ENCODE measurements around the gene LDLRAD4. TPM values are rescaled to one million over a fixed set of nuclear protein-coding genes. Genes with fewer than 3 reads are reported as not detected.

The LDLRAD4 gene
- total RNA-seq, 2 experiments from 2014 or later = 37.3 to 38.5 TPM

DNA sequence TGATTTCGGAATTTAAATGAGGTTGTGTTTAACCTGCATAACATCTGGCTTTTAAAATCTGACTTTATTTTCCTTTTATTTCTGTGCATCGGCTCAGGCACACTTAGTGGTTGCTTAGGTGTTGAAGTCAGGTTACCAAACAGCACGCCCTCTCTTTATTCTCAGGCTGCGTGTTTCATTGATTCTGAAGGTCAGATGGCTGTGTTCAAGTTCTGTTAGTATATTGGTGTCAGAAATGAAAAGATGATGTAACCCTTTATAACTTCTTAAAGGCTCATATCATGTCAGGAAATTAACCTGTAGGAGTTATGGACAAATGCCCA lies 246.5 kb downstream of the LDLRAD4 start:
- peak; percentile 41 for ATAC-seq
- intact Hi-C loops (cut with micrococcal nuclease) = no loop called here
- peak overlapping the region; percentile 96 for H3K27ac Mint-ChIP-seq
- H3K36me3 Mint-ChIP-seq (ENCODE audit: low read depth) = peaks cover 40% of the 10 kb centered on the region
- TF ChIP-seq, protein P1, sequence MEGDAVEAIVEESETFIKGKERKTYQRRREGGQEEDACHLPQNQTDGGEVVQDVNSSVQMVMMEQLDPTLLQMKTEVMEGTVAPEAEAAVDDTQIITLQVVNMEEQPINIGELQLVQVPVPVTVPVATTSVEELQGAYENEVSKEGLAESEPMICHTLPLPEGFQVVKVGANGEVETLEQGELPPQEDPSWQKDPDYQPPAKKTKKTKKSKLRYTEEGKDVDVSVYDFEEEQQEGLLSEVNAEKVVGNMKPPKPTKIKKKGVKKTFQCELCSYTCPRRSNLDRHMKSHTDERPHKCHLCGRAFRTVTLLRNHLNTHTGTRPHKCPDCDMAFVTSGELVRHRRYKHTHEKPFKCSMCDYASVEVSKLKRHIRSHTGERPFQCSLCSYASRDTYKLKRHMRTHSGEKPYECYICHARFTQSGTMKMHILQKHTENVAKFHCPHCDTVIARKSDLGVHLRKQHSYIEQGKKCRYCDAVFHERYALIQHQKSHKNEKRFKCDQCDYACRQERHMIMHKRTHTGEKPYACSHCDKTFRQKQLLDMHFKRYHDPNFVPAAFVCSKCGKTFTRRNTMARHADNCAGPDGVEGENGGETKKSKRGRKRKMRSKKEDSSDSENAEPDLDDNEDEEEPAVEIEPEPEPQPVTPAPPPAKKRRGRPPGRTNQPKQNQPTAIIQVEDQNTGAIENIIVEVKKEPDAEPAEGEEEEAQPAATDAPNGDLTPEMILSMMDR (IDR thresholded peaks at IDR 0.05) = no peak
- ChIA-PET CTCF (no interaction called here), POLR2A (no interaction called here)
- H3K27me3 Mint-ChIP-seq = no peaks in the 10 kb centered on the region
- H3K4me3 Mint-ChIP-seq = peak overlapping the region; percentile 90
- DNase-seq = no peak
- H3K4me1 Mint-ChIP-seq (ENCODE audit: low read depth) = peaks cover 62% of the 10 kb centered on the region
- H3K9me3 Mint-ChIP-seq = peaks cover 19% of the 10 kb centered on the region

DNA sequence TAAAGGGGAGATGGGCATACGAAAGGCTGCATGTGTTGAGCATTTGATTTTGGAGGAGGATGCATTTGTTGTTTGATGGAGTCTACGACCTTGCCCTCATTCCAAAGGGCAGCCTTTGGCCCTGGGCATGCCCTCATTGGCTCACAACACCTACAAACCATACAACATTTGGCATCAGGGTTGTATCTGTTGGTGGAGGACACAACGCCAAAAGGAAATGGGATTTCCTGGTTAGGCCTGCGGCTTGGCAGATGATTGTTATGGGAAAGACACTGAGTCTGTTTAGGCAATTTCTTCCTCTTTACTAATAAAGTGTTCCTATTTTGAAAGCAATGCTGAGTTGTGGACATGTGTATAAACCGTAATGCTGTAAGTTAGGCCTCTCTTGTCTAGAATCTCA lies 246.9 kb downstream of the LDLRAD4 start:
- H3K27me3 Mint-ChIP-seq = no peaks in the 10 kb centered on the region
- peaks cover 65% of the 10 kb centered on the region for H3K4me1 Mint-ChIP-seq (ENCODE audit: low read depth)
- CTCF ChIA-PET = no interaction called here
- H3K36me3 Mint-ChIP-seq (ENCODE audit: low read depth) = peaks cover 40% of the 10 kb centered on the region
- H3K4me3 Mint-ChIP-seq = peak overlapping the region; percentile 90
- TF ChIP-seq, protein P1 (IDR thresholded peaks at IDR 0.05) = no peak
- POLR2A ChIA-PET = no interaction called here
- peaks cover 19% of the 10 kb centered on the region for H3K9me3 Mint-ChIP-seq
- intact Hi-C loops (cut with micrococcal nuclease) = no loop called here
- DNase-seq = no peak
- ATAC-seq = peak; percentile 7
- peak overlapping the region; percentile 96 for H3K27ac Mint-ChIP-seq

DNA sequence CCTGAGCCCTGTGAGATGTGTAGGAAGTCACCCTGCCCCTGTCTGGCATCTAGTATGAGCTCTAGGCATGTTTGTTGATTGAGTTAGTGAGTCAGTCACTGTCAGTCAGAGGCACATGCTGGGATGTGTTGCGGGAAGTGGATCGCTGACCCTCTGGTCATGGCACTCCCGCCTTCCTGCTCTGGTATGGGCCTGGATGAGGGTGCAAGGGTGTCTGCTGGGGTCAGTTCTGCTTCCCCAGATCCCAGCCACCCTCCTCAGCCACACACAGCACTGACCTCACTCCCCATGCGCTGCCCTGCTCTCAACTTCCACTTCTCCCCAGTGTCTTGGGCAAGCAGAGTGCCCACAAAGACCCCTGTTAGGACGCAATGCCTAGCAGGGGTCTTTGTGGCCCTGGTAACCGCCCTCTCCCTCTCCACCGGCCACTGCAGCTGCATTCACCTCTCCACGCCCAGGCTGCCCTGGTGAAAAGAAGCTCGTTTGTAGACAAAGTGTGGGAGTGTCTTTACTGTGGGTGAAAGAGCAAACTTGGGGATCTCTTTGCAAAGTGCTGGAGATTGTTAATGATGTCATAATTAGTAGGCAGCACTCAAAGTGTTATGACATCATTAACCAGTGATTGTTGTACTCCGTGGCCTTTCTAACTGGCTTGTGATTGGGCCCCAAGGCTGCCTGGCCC lies 252.1 kb downstream of the LDLRAD4 start:
- Mint-ChIP-seq H3K36me3 (ENCODE audit: low read depth) (peaks cover 55% of the 10 kb centered on the region), H3K4me3 (no peak overlapping the region), H3K27ac (no peak overlapping the region), H3K4me1 (ENCODE audit: low read depth) (peaks cover 55% of the 10 kb centered on the region), H3K9me3 (peaks cover 19% of the 10 kb centered on the region), H3K27me3 (no peaks in the 10 kb centered on the region)
- ATAC-seq = no peak
- TF ChIP-seq, protein P1 (IDR thresholded peaks at IDR 0.05) = no peak
- no peak for DNase-seq
- intact Hi-C loops (cut with micrococcal nuclease) = no loop called here
- ChIA-PET POLR2A (no interaction called here), CTCF (no interaction called here)

DNA sequence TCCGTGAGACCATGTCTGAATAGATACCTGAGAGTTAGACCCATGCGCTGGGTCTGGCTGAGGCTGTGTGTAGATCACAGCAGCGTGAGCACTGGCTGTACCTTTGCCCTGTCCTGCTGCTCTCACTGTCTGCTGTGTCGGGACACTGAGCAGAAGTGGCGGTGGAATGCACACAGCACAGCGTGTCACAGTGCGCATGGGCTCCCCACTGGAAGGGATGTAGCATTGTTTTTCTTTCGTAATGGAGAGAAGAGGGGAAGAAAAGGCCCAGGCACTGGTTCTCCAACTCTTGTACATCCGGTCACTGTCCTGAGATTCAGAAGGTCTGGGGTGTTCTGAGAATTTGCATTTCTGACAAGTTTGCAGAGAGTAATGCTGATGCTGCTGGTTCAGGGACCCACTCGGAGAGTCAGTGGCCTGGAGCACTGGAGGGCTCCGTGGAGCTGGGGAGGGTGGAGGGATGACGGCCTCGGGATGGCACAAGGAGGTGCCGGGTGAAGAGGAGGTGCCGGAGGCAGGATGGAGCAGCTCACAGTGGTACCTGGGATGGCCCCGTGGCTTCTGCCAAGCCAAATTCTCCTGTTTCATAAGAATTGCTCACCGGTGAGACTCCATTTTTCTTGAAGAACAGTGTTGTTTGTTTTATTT lies 252.8 kb downstream of the LDLRAD4 start:
- peaks cover 55% of the 10 kb centered on the region for H3K36me3 Mint-ChIP-seq (ENCODE audit: low read depth)
- no peak overlapping the region for H3K4me3 Mint-ChIP-seq
- no peak for ATAC-seq
- H3K27me3 Mint-ChIP-seq = no peaks in the 10 kb centered on the region
- DNase-seq = no peak
- TF ChIP-seq, protein P1 (IDR thresholded peaks at IDR 0.05) = no peak
- CTCF ChIA-PET = no interaction called here
- intact Hi-C loops (cut with micrococcal nuclease) = no loop called here
- H3K27ac Mint-ChIP-seq = no peak overlapping the region
- peaks cover 19% of the 10 kb centered on the region for H3K9me3 Mint-ChIP-seq
- peaks cover 55% of the 10 kb centered on the region for H3K4me1 Mint-ChIP-seq (ENCODE audit: low read depth)
- POLR2A ChIA-PET = no interaction called here

DNA sequence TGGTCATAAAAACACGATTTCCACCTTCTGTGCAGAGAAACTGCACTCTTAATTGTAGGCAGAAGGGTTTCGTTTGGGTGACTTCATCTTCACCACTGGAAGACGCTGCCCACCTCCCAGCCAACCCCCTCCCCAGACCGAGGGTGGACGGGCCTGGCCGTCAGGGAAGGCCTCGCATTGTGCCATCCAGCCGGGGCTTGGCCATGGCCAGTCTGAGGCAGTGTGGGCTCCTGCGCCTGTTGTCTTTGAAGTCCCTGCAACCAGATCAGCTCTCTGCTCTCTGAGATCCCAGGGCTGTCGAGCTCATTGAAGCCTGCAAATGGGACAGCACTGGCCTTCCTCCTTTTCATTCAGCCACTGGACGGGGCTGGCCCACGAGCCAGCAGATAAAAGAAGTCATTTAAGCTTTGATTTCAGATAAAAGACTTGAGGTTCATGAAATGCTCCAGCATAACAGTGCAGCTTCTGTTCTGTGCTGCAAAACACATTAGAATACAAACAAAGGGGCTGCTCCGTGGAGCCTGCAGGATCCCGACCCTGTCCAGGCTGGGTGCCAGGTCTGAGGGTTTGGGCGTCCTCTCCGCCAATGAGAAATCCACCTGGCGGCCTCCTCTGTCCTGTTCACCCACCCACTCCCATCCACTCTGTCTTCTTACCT lies 253.5 kb downstream of the LDLRAD4 start:
- Mint-ChIP-seq H3K36me3 (ENCODE audit: low read depth) (peaks cover 48% of the 10 kb centered on the region), H3K27me3 (no peaks in the 10 kb centered on the region), H3K4me1 (ENCODE audit: low read depth) (peaks cover 50% of the 10 kb centered on the region), H3K4me3 (no peak overlapping the region), H3K9me3 (peaks cover 14% of the 10 kb centered on the region), H3K27ac (peak overlapping the region; percentile 20)
- POLR2A ChIA-PET = no interaction called here
- DNase-seq (no peak), ATAC-seq (no peak)
- CTCF ChIA-PET = no interaction called here
- TF ChIP-seq, protein P1 (IDR thresholded peaks at IDR 0.05) = no peak
- intact Hi-C loops (cut with micrococcal nuclease) = no loop called here
